Measurements from ENCODE around the gene CPXM2. TPM values are rescaled to one million over a fixed set of nuclear protein-coding genes. Genes with fewer than 3 reads are reported as not detected.

CPXM2 gene
- total RNA-seq, 6 donors from 2014 or later, result 0.61 to 10.2 (median 3.1) TPM

GRCh38 chr10:123781956-123782500, 109.6 kb downstream of the CPXM2 start:
- H3K4me3 ChIP-seq, result no peak overlapping the region
- WGBS, 2 donors, result 30 to 32% methylated on average over 8 of the region's 8 CpGs
- H3K27me3 ChIP-seq, result no peaks in the 10 kb centered on the region
- TF ChIP-seq POLR2A (IDR thresholded peaks at IDR 0.05) (no peak), CTCF (IDR thresholded peaks at IDR 0.05) (no peak), POLR2AphosphoS5 (IDR thresholded peaks at IDR 0.05) (no peak), EP300 (IDR thresholded peaks at IDR 0.05) (no peak)
- no peak overlapping the region for H3K27ac ChIP-seq
- no peak for ATAC-seq (ENCODE audit: low FRiP score in 2 of 2)
- no peaks in the 10 kb centered on the region for H3K4me1 ChIP-seq
- H3K36me3 ChIP-seq, result no peaks in the 10 kb centered on the region
- no peaks in the 10 kb centered on the region for H3K9me3 ChIP-seq
- no peak for DNase-seq

- no peak for DNase-seq
- H3K27me3 ChIP-seq, result no peaks in the 10 kb centered on the region
- H3K4me1 ChIP-seq, result no peaks in the 10 kb centered on the region
- no peak for ATAC-seq (ENCODE audit: low FRiP score in 2 of 2)
- no peaks in the 10 kb centered on the region for H3K9me3 ChIP-seq
- TF ChIP-seq POLR2AphosphoS5 (IDR thresholded peaks at IDR 0.05) (no peak), CTCF (IDR thresholded peaks at IDR 0.05) (no peak), EP300 (IDR thresholded peaks at IDR 0.05) (no peak), POLR2A (IDR thresholded peaks at IDR 0.05) (no peak)
- H3K4me3 ChIP-seq, result no peak overlapping the region
- no peaks in the 10 kb centered on the region for H3K36me3 ChIP-seq
- 78 to 80% methylated on average over 3 to 8 of the region's 9 CpGs for WGBS, 2 donors
- H3K27ac ChIP-seq, result no peak overlapping the region
Measured at GRCh38 chr10:123781324-123781900, 110.2 kb downstream of the CPXM2 start.

- TF ChIP-seq EP300 (IDR thresholded peaks at IDR 0.05), result no peak
- no peak for TF ChIP-seq CTCF (IDR thresholded peaks at IDR 0.05)
- no peak for TF ChIP-seq POLR2A (IDR thresholded peaks at IDR 0.05)
- TF ChIP-seq POLR2AphosphoS5 (IDR thresholded peaks at IDR 0.05), result no peak
- ATAC-seq (ENCODE audit: low FRiP score in 2 of 2), result no peak
- no peak for DNase-seq
- no peaks in the 10 kb centered on the region for H3K9me3 ChIP-seq
- no peak overlapping the region for H3K27ac ChIP-seq
- no peaks in the 10 kb centered on the region for H3K27me3 ChIP-seq
- 59 to 78% methylated on average over 7 of the region's 7 CpGs for WGBS, 2 donors
- no peaks in the 10 kb centered on the region for H3K36me3 ChIP-seq
- no peaks in the 10 kb centered on the region for H3K4me1 ChIP-seq
- no peak overlapping the region for H3K4me3 ChIP-seq
Measured at GRCh38 chr10:123778719-123779517, 112.7 kb downstream of the CPXM2 start.

GRCh38 chr10:123777881-123778280, 113.7 kb downstream of the CPXM2 start:
- WGBS, 2 donors, result 64 to 65% methylated on average over 3 of the region's 3 CpGs

More at GRCh38 chr10:123777881-123778280, 113.7 kb downstream of the CPXM2 start:
- no peaks in the 10 kb centered on the region for H3K36me3 ChIP-seq
- H3K27ac ChIP-seq, result no peak overlapping the region
- no peaks in the 10 kb centered on the region for H3K4me1 ChIP-seq
- no peak overlapping the region for H3K4me3 ChIP-seq
- no peak for DNase-seq
- H3K27me3 ChIP-seq, result no peaks in the 10 kb centered on the region
- TF ChIP-seq EP300 (IDR thresholded peaks at IDR 0.05), result no peak
- TF ChIP-seq POLR2AphosphoS5 (IDR thresholded peaks at IDR 0.05), result no peak
- TF ChIP-seq CTCF (IDR thresholded peaks at IDR 0.05), result no peak
- no peak for TF ChIP-seq POLR2A (IDR thresholded peaks at IDR 0.05)
- ATAC-seq (ENCODE audit: low FRiP score in 2 of 2), result no peak
- no peaks in the 10 kb centered on the region for H3K9me3 ChIP-seq
